G401.6 (cell line): ENCODE data around the gene ASIC3.

Source experiments
- FAIRE-seq: peaks from 2 replicates; lab custom pipeline; 2012; peaks lifted over from hg19 to GRCh38; lab: Jason Lieb, UNC

Gene ASIC3

DNA sequence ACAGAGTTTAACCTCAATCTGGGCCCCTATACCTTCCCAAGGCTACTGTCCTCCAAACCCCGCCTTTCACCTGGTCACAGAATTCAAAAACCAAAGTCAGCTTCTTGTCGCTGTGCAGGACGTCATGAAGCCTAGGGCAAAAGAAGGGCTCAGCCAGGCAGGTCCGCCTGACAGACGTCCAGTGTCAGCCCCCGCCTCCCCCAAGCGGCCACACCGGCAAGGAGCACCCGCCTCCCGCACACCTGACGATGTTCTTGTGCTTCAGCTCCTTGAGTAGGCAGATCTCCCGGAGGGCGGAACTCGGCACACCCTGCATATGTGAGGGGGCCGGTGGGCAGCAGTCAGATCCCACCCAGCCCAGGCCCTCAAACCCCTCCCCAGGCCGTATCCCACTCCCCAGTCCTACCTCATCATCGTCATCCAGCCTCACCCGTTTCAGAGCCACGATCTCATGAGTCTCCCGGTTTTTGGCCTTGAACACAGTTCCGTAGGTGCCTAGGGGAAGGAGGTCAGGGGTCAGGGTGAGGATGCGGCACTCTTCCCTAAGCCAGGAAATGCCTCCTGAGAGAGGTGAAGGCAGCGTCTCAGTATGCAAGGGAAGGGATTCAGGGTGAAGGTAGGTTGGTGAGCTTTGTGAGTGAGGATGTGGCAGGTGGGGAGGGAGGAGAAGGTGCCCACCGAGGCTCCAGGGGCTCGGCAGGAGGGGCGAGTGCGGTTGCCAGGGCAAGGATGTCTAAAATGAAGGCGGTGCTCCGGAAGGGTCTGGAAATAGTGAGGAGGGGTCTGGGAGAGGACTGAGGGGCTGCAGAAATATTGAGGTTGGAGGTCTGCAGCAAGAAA, 8.6 kb downstream of the ASIC3 start:
- no peak for FAIRE-seq

DNA sequence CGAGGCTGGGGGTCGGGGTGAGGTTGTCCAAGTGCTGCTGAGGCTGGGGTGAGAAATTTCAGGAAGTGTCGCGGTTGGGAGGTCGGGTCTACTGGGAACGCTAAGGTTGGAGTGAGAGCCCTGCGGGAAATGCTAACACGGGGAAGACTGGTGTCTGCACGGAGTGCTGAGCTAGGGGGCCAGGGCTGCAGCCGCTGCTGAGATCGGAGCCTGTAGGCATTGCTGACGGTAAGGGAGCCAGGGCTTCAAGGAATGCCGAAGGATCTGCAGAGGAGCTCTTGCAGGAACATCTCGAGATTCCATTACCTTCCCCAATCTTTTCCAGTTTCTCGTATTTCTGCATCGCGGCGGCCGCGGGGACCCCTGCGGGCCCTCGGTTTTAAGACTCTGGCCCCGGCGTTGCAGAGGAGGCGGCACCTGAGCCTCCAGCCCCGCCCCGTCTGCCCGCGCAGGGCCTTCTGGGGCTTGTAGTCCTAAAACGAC, 9.2 kb downstream of the ASIC3 start, which contains the start of gene CDK5:
Gene CDK5 (minus strand): TSS at position 392 of the 483 bp plus-strand sequence. CDS start 49 bp downstream, at position 343.
- FAIRE-seq: no peak

DNA sequence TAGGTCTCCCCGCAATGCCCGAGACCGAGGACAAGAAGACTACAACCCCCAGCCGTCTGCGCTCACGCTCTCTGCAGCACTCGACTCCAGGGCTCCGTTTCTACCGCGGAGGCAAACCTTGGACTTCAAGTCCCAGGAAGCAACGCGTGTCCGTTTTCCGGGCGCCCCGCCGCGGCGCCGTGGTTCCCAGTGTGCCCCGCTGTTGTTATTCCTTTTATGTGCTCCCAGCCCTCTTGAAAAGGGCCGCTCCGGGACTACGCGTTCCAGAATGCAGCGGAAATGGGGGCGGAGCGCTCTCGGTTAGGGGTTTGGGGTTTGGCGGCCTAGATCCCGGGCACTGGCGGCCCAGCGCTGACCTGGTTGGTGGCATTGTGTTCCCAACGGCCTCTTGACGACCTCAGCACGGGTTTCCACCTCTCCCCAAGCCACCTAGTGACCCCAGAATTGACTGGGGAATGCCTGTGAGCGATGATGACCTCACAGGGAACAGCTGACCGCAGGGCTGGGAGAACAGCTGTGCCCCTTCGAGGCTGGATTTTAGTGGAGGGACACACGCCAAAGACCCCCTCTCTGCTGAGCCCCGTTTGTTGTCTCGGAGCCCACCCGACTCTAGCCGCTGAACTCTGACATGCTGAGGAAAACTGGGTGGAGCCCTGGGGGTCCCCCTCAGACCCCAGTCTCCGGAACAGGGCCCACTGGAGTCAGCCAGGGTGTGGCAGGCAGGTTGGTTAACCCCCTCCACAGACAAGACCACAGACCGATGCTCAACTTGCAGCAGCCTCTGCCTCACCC, 9.9 kb downstream of the ASIC3 start:
- FAIRE-seq: peak; percentile 98

DNA sequence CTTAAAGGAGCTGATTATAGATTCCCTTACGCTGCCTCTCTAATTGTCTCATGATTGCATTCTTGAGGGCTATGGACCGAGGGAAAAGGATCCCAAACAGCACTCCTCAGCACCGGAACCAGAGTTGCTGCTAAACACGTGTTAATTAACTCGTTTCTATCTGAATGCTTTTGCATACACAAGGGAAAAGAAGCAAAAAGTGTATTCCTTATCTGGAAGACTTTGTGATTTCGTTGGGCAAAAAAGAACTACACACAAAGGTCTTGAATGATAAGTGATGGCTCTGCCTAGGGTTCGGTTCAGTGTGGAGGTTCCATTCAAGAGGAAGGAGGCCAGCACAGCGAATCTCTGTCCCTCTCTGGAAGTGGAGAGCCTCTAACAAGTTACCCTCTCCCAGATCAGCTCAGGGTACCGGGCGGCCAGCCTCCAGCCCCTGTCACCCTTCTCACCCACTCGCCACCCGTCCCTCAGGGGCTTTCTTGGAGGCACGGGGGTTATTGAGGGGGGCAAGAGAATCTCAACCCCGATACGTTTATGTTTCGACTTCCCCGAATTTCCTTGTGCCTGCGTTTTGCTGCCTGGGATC, 10.5 kb downstream of the ASIC3 start:
- no peak for FAIRE-seq

DNA sequence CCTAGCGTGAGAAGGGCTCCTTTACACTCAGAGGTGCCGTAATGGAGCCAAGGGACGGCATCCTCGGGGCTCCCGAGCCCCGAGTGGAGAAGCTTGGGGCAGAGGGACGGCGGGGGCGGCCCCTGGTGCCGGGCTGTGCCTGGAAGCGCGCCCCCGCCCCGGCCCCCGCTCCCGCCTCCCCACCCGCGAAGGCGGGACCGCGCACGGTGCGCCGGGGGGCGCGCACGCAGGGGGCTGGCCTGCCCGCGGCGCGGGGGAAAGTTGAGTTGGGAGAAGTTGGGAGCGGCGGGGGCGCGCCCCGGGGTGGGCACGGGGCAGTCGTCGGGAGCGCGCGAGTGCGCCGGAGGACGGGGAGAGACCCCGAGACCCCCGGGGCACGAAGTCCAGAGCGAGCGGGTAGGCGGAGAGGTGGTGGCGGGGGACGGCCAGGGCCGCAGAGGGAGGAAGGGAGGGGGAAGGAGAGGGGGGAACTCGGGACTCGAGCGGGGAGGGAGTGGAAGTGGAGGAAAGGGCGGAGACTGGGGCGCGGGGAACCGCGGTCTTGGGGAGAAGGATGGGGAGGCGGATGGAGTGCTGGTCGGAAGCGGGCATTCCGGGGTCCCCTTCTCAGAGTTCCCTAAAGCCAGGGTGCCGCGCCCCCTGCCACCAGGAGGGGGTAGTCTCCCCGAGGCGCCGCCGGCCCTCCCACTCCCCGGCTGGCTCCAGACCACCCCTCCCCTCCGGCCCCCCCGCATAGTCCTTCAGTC, 11.2 kb downstream of the ASIC3 start, which contains the start of gene SLC4A2:
Gene SLC4A2 (plus strand): TSS at position 223 of the 746 bp plus-strand sequence. CDS start 2,399 bp downstream, outside the sequence.
- FAIRE-seq: no peak

DNA sequence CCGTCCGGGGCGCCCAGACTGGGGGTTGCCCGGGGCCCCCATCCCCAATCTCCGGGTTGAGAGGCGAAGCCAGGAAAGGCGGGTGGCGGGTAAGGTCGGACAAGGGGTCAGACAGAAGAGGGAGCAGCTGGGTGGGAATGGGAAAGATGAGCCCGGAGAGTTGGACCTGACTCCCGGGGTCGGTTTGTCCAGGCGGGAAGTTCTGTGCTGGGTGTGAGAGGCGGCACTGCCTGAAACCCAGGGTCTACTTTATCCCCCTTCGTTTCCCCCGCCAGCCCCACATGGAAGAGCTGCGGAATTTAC, 11.7 kb downstream of the ASIC3 start:
- no peak for FAIRE-seq

DNA sequence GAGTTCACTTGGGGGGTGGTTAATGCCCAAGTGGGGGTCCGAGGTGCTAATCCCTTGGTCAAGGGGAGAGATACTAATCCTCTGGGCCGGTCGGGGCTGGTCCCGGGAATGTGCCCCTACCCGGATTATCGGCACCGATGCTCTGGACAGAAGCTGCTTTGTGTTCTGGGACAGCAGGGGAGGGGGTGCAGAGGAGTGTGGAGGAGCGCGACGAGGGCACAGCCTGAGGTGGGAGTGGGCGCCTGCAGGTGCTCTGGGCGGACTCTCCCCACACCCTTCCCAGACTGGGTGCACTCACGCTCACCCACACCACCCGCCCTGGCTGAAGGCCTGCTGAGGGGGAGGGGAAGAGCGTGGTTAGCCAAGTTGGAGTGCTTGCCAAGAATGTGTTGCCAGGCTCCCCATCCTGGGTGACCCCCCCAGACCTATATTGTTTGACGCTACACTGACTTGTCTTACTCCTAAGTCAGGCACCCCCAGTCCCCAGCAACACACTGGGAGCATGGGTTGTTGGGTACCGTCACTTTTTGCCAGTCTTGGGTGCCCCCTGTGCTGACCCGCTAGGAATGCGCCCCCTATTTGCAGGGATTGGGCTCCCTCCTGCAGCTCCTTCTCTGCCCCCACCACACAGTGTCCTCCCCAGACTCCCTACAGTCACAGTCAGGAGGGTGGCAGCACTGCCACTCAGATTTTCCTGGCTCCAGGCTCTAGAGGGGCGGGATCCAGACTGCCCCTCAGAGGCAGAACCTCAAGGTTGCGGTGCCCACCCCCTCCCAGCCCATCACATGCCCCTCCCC, 12.3 kb downstream of the ASIC3 start:
- no peak for FAIRE-seq

DNA sequence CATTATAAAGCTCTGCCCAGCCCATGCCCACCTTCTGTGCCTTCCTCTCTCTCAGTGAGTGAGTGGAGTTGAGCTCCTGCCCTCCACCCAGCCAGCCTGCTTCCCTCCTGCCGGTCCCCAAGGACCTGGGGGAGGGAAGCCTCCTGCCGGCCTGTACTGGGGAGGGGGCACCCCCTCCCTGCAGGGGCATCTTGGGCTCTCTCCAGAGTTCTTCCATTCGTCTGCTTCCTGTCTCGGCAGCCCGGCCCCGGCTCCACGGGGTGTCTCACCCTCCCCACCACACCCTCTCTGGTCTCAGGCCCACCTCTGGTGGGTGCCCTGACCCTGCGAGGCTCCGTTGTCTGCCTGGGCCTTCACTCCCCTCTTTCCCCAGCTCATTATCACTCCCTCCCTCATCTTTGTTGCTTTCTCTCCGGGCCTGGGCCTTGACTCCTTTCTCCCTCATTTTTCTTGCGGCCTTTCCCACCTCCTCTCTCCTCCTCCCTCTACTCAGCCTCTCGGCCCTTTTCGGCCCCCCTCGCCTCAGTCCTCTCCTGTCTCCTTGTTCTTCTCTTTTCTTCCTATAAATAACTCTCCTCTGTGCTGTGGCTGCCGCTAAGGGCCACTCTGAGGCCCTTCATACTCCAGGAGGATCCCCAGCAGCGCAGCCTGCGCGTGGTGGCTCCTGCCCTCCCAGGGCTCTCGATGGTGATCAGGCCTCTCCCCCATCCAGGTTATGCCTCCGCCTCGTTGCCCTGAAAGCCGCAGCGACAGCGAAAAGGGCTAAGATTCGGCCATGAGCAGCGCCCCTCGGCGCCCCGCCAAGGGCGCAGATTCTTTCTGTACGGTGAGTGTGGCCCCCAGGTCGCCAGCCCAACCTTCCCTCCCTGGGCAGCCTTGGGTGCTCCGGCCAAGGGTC, 13.1 kb downstream of the ASIC3 start:
- FAIRE-seq: no peak

DNA sequence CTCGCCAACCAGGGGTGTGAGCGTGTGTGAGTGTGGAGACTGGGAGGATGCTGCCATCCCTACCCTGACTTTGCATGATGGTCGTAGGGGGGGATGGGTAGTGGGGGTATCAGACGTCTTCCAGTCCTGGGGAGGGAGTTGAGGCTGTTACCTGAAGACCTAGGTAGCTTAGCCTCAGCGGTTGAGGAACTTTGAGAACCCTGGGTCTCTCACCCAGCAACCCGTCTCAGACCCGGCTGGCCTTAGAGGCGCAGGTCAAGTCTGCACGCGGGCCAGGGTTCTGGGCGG, 13.7 kb downstream of the ASIC3 start:
- FAIRE-seq: no peak

DNA sequence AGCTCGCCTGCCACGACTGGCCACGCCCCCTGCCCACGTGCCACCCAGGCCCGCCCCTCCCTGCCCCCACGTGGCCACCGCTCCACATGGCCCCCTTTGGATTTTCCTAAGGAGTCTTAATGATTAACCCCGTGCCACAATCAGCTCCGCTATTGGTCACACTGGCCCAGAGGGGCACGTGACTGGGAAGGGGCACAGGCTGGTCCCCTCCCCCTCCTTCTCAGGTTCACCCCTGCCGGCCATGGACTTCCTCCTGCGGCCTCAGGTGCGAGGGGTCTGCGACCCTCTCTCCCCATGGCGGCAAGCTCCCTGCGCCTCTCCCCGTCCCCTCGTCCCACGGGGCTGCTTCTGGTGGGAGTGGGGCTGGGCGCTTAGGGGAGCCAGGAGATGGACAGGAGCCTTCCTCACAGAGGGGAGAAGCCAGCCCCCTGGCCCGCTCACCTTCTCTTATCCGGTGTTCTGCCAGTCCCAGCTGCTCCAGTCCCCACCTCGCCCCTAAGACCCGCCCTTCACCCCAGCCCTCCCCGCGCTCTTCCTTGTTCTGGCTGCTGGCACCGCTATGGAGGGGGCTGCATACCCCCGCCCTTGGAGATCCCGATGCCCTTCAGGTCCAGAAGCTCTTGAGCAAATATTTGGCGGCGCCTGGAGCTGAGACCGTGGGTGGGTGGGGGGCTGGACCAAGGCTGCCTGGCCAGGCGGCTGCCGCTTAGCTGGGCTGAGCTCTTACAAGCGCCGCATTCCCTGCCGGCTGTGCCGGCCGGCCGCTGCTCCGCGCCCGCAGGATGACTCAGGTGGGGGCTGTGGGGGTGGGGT, 14.3 kb downstream of the ASIC3 start:
- FAIRE-seq: peak; percentile 66

DNA sequence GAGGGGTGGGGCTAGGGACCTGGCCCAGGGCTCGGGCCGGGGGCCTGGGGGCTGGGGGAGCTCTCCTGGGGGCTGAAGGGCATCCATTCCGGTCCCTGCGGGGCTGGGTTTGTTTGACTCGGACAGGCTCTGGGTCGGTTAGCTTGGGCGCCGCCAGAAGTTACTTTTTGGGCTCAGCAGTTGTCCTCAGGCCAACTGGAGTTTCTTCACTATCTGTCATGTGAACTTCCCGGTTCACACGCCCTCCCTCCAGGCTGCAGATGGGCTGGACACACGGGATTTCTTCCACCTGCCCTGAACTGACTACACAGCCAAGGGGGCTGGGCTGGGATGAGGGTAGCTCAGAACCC, 14.9 kb downstream of the ASIC3 start:
- no peak for FAIRE-seq

DNA sequence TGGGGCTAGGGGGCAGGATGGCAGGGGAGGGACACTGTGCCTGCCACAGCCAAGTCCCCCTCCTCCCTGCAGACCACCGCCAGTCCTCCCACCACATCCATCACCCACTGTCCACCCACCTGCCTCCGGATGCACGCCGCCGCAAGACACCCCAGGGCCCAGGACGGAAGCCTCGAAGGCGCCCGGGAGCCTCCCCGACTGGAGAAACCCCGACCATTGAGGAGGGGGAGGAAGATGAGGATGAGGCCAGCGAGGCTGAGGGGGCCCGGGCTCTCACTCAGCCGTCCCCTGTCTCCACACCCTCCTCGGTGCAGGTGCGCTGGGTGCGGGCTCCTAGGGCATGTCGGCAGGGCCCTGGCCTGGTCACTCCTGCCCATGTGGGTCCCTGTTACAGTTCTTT, 16.1 kb downstream of the ASIC3 start:
- FAIRE-seq: no peak

DNA sequence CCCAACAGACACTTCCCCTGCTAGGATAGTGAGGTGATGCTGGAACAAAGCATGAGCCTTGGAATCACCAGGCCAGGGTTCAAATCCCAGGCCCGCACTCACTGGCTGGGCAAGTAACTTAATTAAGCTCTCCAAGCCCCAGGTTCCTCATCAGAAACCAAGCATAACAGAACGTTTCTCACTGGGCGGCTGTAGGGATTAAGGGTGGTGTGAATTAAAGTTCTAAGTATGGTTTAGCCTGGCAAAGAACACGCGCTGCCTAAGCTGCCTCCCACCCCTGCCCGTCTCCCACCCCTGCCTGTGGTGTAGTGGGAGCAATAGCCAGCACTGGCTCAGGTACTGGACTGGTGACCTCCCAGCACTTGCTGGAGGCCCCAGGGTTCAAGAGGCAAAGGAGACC, 16.7 kb downstream of the ASIC3 start:
- FAIRE-seq: no peak

DNA sequence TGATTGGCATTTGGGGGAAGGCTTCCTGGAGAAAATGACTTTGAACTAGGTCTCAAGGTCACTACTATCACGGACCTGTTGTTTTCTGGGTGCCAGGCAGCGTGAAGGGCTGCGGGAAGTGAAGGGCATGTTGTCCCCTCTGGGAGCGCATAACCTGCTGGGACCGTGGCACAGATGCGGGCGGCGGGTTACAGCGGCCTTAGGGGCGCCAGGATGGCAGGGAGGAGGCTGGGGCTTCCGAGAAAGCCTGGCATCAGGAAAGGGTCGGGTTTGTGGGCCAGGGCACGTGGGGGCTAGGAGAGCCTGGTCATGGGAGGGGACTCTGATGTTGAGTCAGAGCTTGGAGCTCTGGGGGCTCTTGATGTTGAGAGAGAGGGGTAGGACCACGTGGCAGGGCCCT, 17.2 kb downstream of the ASIC3 start:
- no peak for FAIRE-seq

DNA sequence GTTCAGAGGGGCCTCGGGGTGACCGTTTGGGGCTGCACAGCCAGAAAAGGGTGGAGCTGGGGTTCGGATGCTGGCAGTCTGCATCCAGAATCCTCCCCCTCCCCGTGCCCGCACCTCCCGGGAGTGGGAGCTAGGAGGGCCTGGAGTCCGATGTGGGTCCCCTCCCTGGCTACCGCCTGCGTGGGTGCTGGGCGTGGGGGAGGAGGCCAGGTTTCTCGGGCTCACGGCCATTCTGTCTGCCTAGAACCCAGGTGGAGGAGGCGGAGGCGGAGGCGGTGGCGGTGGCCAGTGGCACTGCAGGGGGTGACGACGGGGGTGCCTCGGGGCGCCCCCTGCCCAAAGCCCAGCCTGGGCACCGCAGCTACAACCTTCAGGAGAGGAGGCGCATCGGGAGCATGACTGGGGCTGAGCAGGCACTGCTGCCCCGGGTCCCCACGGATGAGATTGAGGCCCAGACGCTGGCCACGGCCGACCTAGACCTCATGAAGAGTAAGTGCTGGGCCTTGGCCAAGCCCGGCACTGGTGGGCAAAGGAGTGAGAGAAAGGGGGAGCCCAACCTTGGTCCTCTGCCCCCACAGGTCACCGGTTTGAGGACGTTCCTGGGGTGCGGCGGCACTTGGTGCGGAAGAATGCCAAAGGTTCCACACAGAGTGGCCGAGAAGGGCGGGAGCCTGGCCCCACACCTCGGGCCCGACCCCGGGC, 18.1 kb downstream of the ASIC3 start:
- FAIRE-seq: no peak

DNA sequence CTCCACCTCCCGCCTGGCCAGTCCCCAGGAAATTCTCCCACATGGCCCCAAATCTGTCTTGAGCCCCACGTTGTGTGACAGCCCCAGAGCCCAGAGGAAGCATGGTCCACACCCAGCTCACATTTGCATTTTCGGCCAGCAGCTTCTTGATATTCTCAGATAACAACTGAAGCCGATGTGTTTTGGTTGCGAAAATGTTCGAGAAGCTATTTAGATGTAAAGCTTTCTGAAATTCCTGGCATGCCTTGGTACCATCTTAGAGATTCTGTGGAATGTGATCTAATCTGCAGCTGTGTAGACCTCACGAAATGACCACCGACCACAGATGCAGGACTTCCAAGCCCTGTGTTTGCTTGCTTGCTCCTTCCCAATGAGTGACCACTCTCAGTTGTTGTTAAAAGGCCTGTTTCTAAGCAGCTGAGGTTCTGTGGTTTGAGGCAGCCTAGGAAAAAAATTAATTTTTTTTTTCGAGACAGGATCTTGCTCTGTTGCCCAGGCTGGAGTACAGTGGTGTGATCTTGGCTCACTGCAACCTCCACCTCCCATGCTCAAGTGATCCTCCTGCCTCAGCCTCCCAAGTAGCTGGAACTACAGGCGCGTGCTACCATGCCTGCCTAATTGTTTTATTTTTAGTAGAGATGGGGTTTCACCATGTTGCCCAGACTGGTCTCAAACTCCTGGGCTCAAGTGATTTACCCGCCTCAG, 19.9 kb downstream of the ASIC3 start:
- FAIRE-seq: no peak

DNA sequence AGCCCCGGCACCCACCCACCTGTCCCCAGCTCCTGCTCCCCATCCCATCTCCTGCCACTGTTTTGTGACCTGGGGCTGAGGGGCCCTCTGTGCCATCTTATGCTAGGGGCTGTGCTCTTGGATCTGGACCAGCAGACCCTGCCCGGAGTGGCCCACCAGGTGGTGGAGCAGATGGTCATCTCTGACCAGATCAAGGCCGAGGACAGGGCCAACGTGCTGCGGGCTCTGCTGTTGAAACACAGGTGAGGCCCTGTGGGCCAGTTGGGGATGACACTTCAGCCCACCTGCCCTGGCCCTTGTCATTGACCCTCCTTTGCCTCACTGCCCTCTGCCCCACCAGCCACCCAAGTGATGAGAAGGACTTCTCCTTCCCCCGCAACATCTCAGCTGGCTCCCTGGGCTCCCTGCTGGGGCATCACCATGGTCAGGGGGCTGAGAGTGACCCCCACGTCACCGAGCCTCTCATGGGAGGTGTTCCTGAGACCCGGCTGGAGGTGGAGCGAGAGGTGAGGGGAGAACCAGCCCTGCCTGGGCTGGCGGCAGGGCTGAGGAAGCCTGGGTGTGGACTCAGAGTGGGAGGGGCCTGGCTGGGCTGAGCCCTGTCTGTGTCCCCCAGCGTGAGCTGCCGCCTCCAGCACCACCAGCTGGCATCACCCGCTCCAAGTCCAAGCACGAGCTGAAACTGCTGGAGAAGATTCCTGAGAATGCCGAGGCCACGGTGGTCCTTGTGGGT, 21.7 kb downstream of the ASIC3 start:
- no peak for FAIRE-seq

DNA sequence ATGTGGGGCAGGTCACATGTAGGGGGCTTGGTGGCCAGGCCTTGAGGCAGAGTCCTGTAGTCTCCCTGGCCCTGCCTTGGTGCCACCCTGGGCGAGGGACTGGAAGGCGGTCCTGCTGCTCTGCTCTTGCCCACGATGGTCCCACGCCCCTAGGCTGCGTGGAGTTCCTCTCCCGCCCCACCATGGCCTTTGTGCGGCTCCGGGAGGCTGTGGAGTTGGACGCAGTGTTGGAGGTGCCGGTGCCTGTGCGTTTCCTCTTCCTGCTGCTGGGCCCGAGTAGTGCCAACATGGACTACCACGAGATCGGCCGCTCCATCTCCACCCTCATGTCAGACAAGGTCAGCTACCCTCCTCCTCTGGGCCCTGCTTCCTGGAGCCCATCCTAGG, 22.2 kb downstream of the ASIC3 start:
- no peak for FAIRE-seq
